NOMO-1 treated with DMSO at 0.1 percent for 48 hours (cell line): ENCODE results near the gene REC114.
A peak's percentile ranks its signal among the peaks of the same experiment; 100 is the strongest.

Experiments used
- DNase-seq: peaks from one replicate; lab custom pipeline; 2025; ENCODE audit not compliant: unreplicated experiment; lab: John Stamatoyannopoulos, UW

The REC114 gene

GRCh38 chr15:73454096-73454495 is 11.1 kb downstream of the REC114 start:
- no peak for DNase-seq

- no peak for DNase-seq
Observed at GRCh38 chr15:73455876-73456275, 12.9 kb downstream of the REC114 start.

- DNase-seq, result no peak
Observed at GRCh38 chr15:73457334-73457733, 14.4 kb downstream of the REC114 start.

GRCh38 chr15:73460662-73461061 is 17.7 kb downstream of the REC114 start:
- DNase-seq, result no peak

GRCh38 chr15:73464602-73465001 is 21.6 kb downstream of the REC114 start:
- DNase-seq, result no peak

- DNase-seq, result no peak
Observed at GRCh38 chr15:73467758-73468157, 24.8 kb downstream of the REC114 start.

- no peak for DNase-seq
Observed at GRCh38 chr15:73474785-73475184, 31.8 kb downstream of the REC114 start.

- no peak for DNase-seq
Observed at GRCh38 chr15:73476704-73477216, 33.8 kb downstream of the REC114 start.

GRCh38 chr15:73480050-73480449 is 37.1 kb downstream of the REC114 start:
- no peak for DNase-seq

- peak; percentile 85 for DNase-seq
Observed at GRCh38 chr15:73482166-73482565, 39.2 kb downstream of the REC114 start.

- no peak for DNase-seq
Observed at GRCh38 chr15:73483053-73483452, 40.1 kb downstream of the REC114 start.

- DNase-seq, result no peak
Observed at GRCh38 chr15:73485372-73485771, 42.4 kb downstream of the REC114 start.

- DNase-seq, result peak; percentile 52
Observed at GRCh38 chr15:73485885-73486284, 42.9 kb downstream of the REC114 start.

- no peak for DNase-seq
Observed at GRCh38 chr15:73488698-73489097, 45.7 kb downstream of the REC114 start.

GRCh38 chr15:73493922-73494321 is 51.0 kb downstream of the REC114 start:
- DNase-seq, result no peak

- DNase-seq, result no peak
Observed at GRCh38 chr15:73495181-73495580, 52.2 kb downstream of the REC114 start.

- DNase-seq, result no peak
Observed at GRCh38 chr15:73500696-73501095, 57.7 kb downstream of the REC114 start.

GRCh38 chr15:73504885-73505284 is 61.9 kb downstream of the REC114 start:
- DNase-seq, result no peak

GRCh38 chr15:73515527-73515926 is 72.6 kb downstream of the REC114 start:
- no peak for DNase-seq

- DNase-seq, result no peak
Observed at GRCh38 chr15:73517566-73517965, 74.6 kb downstream of the REC114 start.

- no peak for DNase-seq
Observed at GRCh38 chr15:73518180-73518862, 75.4 kb downstream of the REC114 start.

GRCh38 chr15:73518876-73519733 is 76.1 kb downstream of the REC114 start:
- DNase-seq, result peak; percentile 38
